Glutamatergic neuron (in vitro differentiated cells): ENCODE measurements around the gene RAB15. TPM values are rescaled to one million over a fixed set of nuclear protein-coding genes. Genes with fewer than 3 reads are reported as not detected.

Experiments
- DNase-seq: peaks from one replicate; pipeline ENCODE4 v3.0.0; 2022
- H3K27ac Mint-ChIP-seq: one replicate; pipeline ENCODE4 v1.8.0; 2020; ENCODE audit warnings: mild to moderate bottlenecking, mixed read lengths, inconsistent platforms; ENCODE audit not compliant: unreplicated experiment
- H3K27me3 Mint-ChIP-seq: one replicate; pipeline ENCODE4 v1.8.0; 2020; ENCODE audit warnings: mild to moderate bottlenecking, moderate library complexity, mixed read lengths, inconsistent platforms; ENCODE audit not compliant: unreplicated experiment
- H3K36me3 Mint-ChIP-seq: one replicate; pipeline ENCODE4 v1.8.0; 2020; ENCODE audit warnings: mild to moderate bottlenecking, mixed read lengths, inconsistent platforms; ENCODE audit not compliant: unreplicated experiment
- H3K4me1 Mint-ChIP-seq: one replicate; pipeline ENCODE4 v1.8.0; 2020; ENCODE audit warnings: mild to moderate bottlenecking, low read depth, mixed read lengths, inconsistent platforms; ENCODE audit not compliant: unreplicated experiment
- H3K4me3 Mint-ChIP-seq: one replicate; pipeline ENCODE4 v1.8.0; 2020; ENCODE audit warnings: mild to moderate bottlenecking, mixed read lengths, inconsistent platforms; ENCODE audit not compliant: unreplicated experiment
- H3K9me3 Mint-ChIP-seq: one replicate; pipeline ENCODE4 v1.8.0; 2020; ENCODE audit warnings: mild to moderate bottlenecking, moderate library complexity, mixed read lengths, inconsistent platforms; ENCODE audit not compliant: unreplicated experiment
- total RNA-seq: library from RNA; stranded (reverse); fragmentation: NEBNext Ultra II Directional; extraction: Animal tissue kit (Norgen Biotek cat#: 25700); gene quantifications from one replicate; pipeline ENCODE4 v1.2.1, GENCODE V29; 2021; ENCODE audit not compliant: unreplicated experiment
- TF ChIP-seq, protein P1 (sequence below): fragments of 200-600 bp; sonication (generic); IDR thresholded peaks from one replicate; pipeline ENCODE4 v1.5.0; 2021; ENCODE audit not compliant: partially characterized antibody, unreplicated experiment

The RAB15 gene
- total RNA-seq, 1 donor from 2014 or later = 79.5 TPM

GRCh38 chr14:64937171-64937820, 34.8 kb downstream of the RAB15 start:
- Mint-ChIP-seq H3K36me3 (no peaks in the 10 kb centered on the region), H3K27me3 (no peaks in the 10 kb centered on the region), H3K27ac (peak overlapping the region; percentile 41), H3K9me3 (peaks cover 4% of the 10 kb centered on the region), H3K4me1 (peaks cover 10% of the 10 kb centered on the region), H3K4me3 (no peak overlapping the region)
- DNase-seq = no peak
- TF ChIP-seq, protein P1, sequence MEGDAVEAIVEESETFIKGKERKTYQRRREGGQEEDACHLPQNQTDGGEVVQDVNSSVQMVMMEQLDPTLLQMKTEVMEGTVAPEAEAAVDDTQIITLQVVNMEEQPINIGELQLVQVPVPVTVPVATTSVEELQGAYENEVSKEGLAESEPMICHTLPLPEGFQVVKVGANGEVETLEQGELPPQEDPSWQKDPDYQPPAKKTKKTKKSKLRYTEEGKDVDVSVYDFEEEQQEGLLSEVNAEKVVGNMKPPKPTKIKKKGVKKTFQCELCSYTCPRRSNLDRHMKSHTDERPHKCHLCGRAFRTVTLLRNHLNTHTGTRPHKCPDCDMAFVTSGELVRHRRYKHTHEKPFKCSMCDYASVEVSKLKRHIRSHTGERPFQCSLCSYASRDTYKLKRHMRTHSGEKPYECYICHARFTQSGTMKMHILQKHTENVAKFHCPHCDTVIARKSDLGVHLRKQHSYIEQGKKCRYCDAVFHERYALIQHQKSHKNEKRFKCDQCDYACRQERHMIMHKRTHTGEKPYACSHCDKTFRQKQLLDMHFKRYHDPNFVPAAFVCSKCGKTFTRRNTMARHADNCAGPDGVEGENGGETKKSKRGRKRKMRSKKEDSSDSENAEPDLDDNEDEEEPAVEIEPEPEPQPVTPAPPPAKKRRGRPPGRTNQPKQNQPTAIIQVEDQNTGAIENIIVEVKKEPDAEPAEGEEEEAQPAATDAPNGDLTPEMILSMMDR = no peak

- peaks cover 2% of the 10 kb centered on the region for H3K9me3 Mint-ChIP-seq
- no peak for DNase-seq
- no peak overlapping the region for H3K4me3 Mint-ChIP-seq
- no peak overlapping the region for H3K27ac Mint-ChIP-seq
- no peaks in the 10 kb centered on the region for H3K36me3 Mint-ChIP-seq
- no peaks in the 10 kb centered on the region for H3K27me3 Mint-ChIP-seq
- TF ChIP-seq, protein P1 = no peak
- H3K4me1 Mint-ChIP-seq = peaks cover 10% of the 10 kb centered on the region
These were observed 36.6 kb downstream of the RAB15 start for GRCh38 chr14:64935508-64935907.

DNA sequence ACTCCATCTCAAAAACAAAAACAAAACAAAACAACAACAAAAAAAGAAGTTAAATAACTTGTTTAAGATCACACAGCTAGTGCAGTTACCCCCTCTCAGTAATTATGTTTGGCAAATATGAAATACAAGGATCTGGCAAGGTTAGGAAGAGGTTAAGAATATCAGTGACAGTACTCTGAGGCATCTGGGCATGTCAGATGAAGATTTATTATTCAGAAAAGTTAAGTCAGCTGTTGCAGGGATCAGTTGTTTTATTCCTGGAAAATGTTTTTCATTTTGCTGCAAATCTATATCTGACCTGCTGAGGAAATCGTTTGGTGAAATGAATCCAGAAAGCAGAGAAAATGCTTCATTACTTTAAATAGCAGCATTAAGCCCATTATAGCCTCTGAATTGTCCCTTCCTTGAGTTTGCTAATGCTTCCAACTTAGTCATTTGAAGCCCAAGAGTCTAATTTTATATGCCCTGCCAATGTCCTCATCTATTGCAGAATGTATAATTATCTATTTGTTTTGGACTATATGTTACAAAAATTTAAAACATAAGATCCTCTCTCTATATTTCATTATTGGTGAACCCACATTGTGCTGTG, 37.7 kb downstream of the RAB15 start:
- Mint-ChIP-seq H3K4me1 (peaks cover 10% of the 10 kb centered on the region), H3K9me3 (no peaks in the 10 kb centered on the region), H3K36me3 (no peaks in the 10 kb centered on the region), H3K27me3 (no peaks in the 10 kb centered on the region), H3K4me3 (no peak overlapping the region), H3K27ac (no peak overlapping the region)
- no peak for DNase-seq
- TF ChIP-seq, protein P1 = no peak

GRCh38 chr14:64932231-64932630, 39.9 kb downstream of the RAB15 start:
- no peak overlapping the region for H3K27ac Mint-ChIP-seq
- H3K4me1 Mint-ChIP-seq = peaks cover 7% of the 10 kb centered on the region

DNA sequence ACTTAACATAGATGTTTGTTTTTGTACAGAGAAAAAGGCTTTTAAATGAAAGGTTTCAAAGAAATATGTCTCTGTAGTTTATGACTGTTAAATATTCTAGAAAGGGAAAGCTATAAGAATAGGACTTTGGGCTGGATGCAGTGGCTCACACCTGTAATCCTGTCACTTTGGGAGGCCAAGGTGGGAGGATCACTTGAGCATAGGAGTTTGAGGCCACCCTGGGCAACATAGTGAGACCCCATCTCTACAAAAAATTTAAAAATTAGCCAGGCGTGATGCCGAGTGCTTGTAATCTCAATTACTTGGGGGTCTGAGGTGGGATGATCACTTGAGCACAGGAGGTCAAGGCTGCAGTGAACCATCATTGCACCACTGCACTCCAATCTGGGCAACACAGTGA, 41.0 kb downstream of the RAB15 start:
- no peak overlapping the region for H3K4me3 Mint-ChIP-seq
- H3K27me3 Mint-ChIP-seq = no peaks in the 10 kb centered on the region
- H3K4me1 Mint-ChIP-seq = no peaks in the 10 kb centered on the region
- no peak overlapping the region for H3K27ac Mint-ChIP-seq
- no peak for DNase-seq
- TF ChIP-seq, protein P1 = no peak
- H3K36me3 Mint-ChIP-seq = no peaks in the 10 kb centered on the region
- no peaks in the 10 kb centered on the region for H3K9me3 Mint-ChIP-seq

More at GRCh38 chr14:64932231-64932630, 39.9 kb downstream of the RAB15 start:
- Mint-ChIP-seq H3K9me3 (no peaks in the 10 kb centered on the region), H3K4me3 (no peak overlapping the region), H3K36me3 (no peaks in the 10 kb centered on the region), H3K27me3 (no peaks in the 10 kb centered on the region)
- TF ChIP-seq, protein P1 = no peak
- no peak for DNase-seq
